ENCODE data around the gene SH2D4B. TPM values are rescaled to one million over a fixed set of nuclear protein-coding genes. Genes with fewer than 3 reads are reported as not detected.
"Not testable (repeated sequence)": the region's sequence is repeated elsewhere in the genome, so short reads cannot be mapped to it uniquely, and the experiment has no call there.

SH2D4B gene
- polyA plus RNA-seq, 5 donors = 0.13 to 0.22 (median 0.17) TPM

- DNase-seq = no peak
Measured at GRCh38 chr10:80542652-80543318, 5.1 kb downstream of the SH2D4B start.

GRCh38 chr10:80543319-80543672 lies 5.6 kb downstream of the SH2D4B start:
- not testable (repeated sequence) for DNase-seq

- no peak for DNase-seq
Measured at GRCh38 chr10:80544316-80544953, 6.7 kb downstream of the SH2D4B start.

- no peak for DNase-seq
Measured at GRCh38 chr10:80545258-80545881, 7.7 kb downstream of the SH2D4B start.

- no peak for DNase-seq
Measured at GRCh38 chr10:80552151-80552646, 14.5 kb downstream of the SH2D4B start.

GRCh38 chr10:80553436-80553835 lies 15.7 kb downstream of the SH2D4B start:
- DNase-seq = no peak

GRCh38 chr10:80554050-80554449 lies 16.3 kb downstream of the SH2D4B start:
- DNase-seq = no peak

GRCh38 chr10:80555415-80555814 lies 17.7 kb downstream of the SH2D4B start:
- no peak for DNase-seq

GRCh38 chr10:80561950-80562349 lies 24.2 kb downstream of the SH2D4B start:
- DNase-seq = no peak

GRCh38 chr10:80567292-80567691 lies 29.6 kb downstream of the SH2D4B start:
- DNase-seq = no peak

GRCh38 chr10:80569131-80569895 lies 31.6 kb downstream of the SH2D4B start:
- DNase-seq = no peak

GRCh38 chr10:80571352-80571751 lies 33.6 kb downstream of the SH2D4B start:
- DNase-seq = no peak

GRCh38 chr10:80579181-80579763 lies 41.6 kb downstream of the SH2D4B start:
- no peak for DNase-seq

GRCh38 chr10:80579849-80580637 lies 42.3 kb downstream of the SH2D4B start:
- no peak for DNase-seq

- DNase-seq = no peak
Measured at GRCh38 chr10:80580638-80581468, 43.2 kb downstream of the SH2D4B start.

- DNase-seq = no peak
Measured at GRCh38 chr10:80581469-80581835, 43.8 kb downstream of the SH2D4B start.

GRCh38 chr10:80582286-80582960 lies 44.7 kb downstream of the SH2D4B start:
- peak; percentile 19 to 23 for DNase-seq

- DNase-seq = no peak
Measured at GRCh38 chr10:80583685-80584084, 46.0 kb downstream of the SH2D4B start.

GRCh38 chr10:80585812-80586211 lies 48.1 kb downstream of the SH2D4B start:
- no peak for DNase-seq

GRCh38 chr10:80588546-80588945 lies 50.8 kb downstream of the SH2D4B start:
- no peak for DNase-seq

Measured in right lung (tissue), 5 donors.